Measurements from ENCODE around the gene SCAF8.

GRCh38 chr6:154686162-154686561 is 47.1 kb upstream of the SCAF8 start:
- TF ChIP-seq CTCF (IDR thresholded peaks at IDR 0.05; ENCODE audit: poor library complexity) = no peak
- TF ChIP-seq EZH2 (IDR thresholded peaks at IDR 0.05; ENCODE audit: borderline replicate concordance) = no peak
- no peak for TF ChIP-seq EZH2phosphoT487 (IDR thresholded peaks at IDR 0.05; ENCODE audit: low read depth, severe bottlenecking, unreplicated experiment)

Data from hepatocyte (in vitro differentiated cells).